Hepatocyte (in vitro differentiated cells): Measurements from ENCODE around the gene IVD. TPM values are rescaled to one million over a fixed set of nuclear protein-coding genes. Genes with fewer than 3 reads are reported as not detected.

Experiments used
- DNase-seq: peaks from one replicate; pipeline ENCODE4 v3.0.0-alpha.2; 2016; ENCODE audit warnings: low spot score
- H2AFZ ChIP-seq: fragments of 200-600 bp; sonication (generic); 2 replicates; pipeline ENCODE4 v1.6.0; 2016; ENCODE audit warnings: antibody characterized with exemption, mild to moderate bottlenecking
- H3K27ac ChIP-seq: fragments of 200-600 bp; sonication (generic); 2 replicates; pipeline ENCODE4 v1.5.1; 2016; ENCODE audit warnings: mild to moderate bottlenecking
- H3K27me3 ChIP-seq: fragments of 200-600 bp; sonication (generic); 2 replicates; pipeline ENCODE4 v1.6.1; 2016
- H3K36me3 ChIP-seq: fragments of 200-600 bp; sonication (generic); replicated peaks from 2 replicates; pipeline ENCODE4 v1.5.1; 2016; ENCODE audit warnings: low read depth; ENCODE audit not compliant: insufficient read depth
- H3K4me1 ChIP-seq: fragments of 200-600 bp; sonication (generic); 2 replicates; pipeline ENCODE4 v1.5.1; 2016; ENCODE audit warnings: mild to moderate bottlenecking, moderate library complexity; ENCODE audit not compliant: insufficient read depth
- H3K4me2 ChIP-seq: fragments of 200-600 bp; sonication (generic); 2 replicates; pipeline ENCODE4 v1.6.0; 2016
- H3K4me3 ChIP-seq: fragments of 200-600 bp; sonication (generic); 2 replicates; pipeline ENCODE4 v1.5.1; 2016; ENCODE audit warnings: mild to moderate bottlenecking
- H3K79me2 ChIP-seq: fragments of 200-600 bp; sonication (generic); 2 replicates; pipeline ENCODE4 v1.6.0; 2017; ENCODE audit warnings: mild to moderate bottlenecking
- H3K9me2 ChIP-seq: fragments of 200-600 bp; sonication (generic); replicated peaks from 2 replicates; pipeline ENCODE4 v1.6.0; 2017; ENCODE audit warnings: mild to moderate bottlenecking; ENCODE audit not compliant: insufficient read depth
- H3K9me3 ChIP-seq: fragments of 200-600 bp; sonication (generic); 2 replicates; pipeline ENCODE4 v1.5.1; 2016; ENCODE audit warnings: low read depth, mild to moderate bottlenecking
- H4K20me1 ChIP-seq: fragments of 200-600 bp; sonication (generic); 2 replicates; pipeline ENCODE4 v1.6.0; 2016; ENCODE audit warnings: mild to moderate bottlenecking; ENCODE audit not compliant: insufficient read depth, poor library complexity, severe bottlenecking
- CTCF ChIP-seq: fragments of 200-600 bp; sonication (generic); IDR thresholded peaks from 2 replicates; pipeline ENCODE4 v1.5.1; 2016; ENCODE audit warnings: antibody characterized with exemption, mild to moderate bottlenecking; ENCODE audit not compliant: poor library complexity
- EZH2 ChIP-seq: fragments of 200-600 bp; sonication (generic); IDR thresholded peaks from 2 replicates; pipeline ENCODE4 v1.6.1; 2016; ENCODE audit warnings: antibody characterized with exemption, mild to moderate bottlenecking, borderline replicate concordance
- EZH2phosphoT487 ChIP-seq: fragments of 200-600 bp; sonication (generic); IDR thresholded peaks from one replicate; pipeline ENCODE4 v1.6.1; 2018; ENCODE audit warnings: antibody characterized with exemption, mild to moderate bottlenecking, low read depth, moderate library complexity; ENCODE audit not compliant: unreplicated experiment, severe bottlenecking
- WGBS: methylation state at CpG from one replicate; pipeline ENCODE4 v1.1.6; 2016; ENCODE audit warnings: low lambda C conversion rate; ENCODE audit errors: missing lambda C conversion rate; 5-methylcytosine and 5-hydroxymethylcytosine counted together
- polyA plus RNA-seq: library from polyadenylated mRNA; unstranded; fragments of >200 nt; fragmentation: Nextera tagmentation; extraction: Ambion mirVana; gene quantifications from 2 replicates; pipeline ENCODE4 v1.2.1, GENCODE V29; 2016
- total RNA-seq: library from RNA; depleted of rRNA; stranded (reverse); fragments of >200 nt; gene quantifications from 2 replicates; pipeline ENCODE4 v1.2.3, GENCODE V29; 2014

The IVD gene
- total and polyA plus RNA-seq, 2 experiments from 2014 or later = 31.5 to 71.6 TPM

GRCh38 chr15:40446144-40446543, 40.5 kb downstream of the IVD start:
- no peak overlapping the region for H3K4me3 ChIP-seq
- DNase-seq = no peak
- peak overlapping the region; percentile 57 for H3K4me2 ChIP-seq
- TF ChIP-seq EZH2phosphoT487 = no peak
- TF ChIP-seq CTCF = no peak
- no peak for TF ChIP-seq EZH2
- WGBS = 56% methylated on average over 3 of the region's 3 CpGs
- no peaks in the 10 kb centered on the region for H3K36me3 ChIP-seq
- no peaks in the 10 kb centered on the region for H3K27me3 ChIP-seq
- no peak overlapping the region for H2AFZ ChIP-seq
- peak overlapping the region; percentile 28 for H3K27ac ChIP-seq
- H3K79me2 ChIP-seq = peaks cover 90% of the 10 kb centered on the region
- no peaks in the 10 kb centered on the region for H3K9me2 ChIP-seq
- H4K20me1 ChIP-seq = peaks cover 83% of the 10 kb centered on the region
- H3K4me1 ChIP-seq = peaks cover 23% of the 10 kb centered on the region
- no peaks in the 10 kb centered on the region for H3K9me3 ChIP-seq

- no peak for DNase-seq
- Histone ChIP-seq H2AFZ (no peak overlapping the region), H3K4me1 (peaks cover 28% of the 10 kb centered on the region), H3K27me3 (no peaks in the 10 kb centered on the region), H4K20me1 (peaks cover 90% of the 10 kb centered on the region), H3K4me2 (no peak overlapping the region), H3K36me3 (no peaks in the 10 kb centered on the region), H3K9me3 (no peaks in the 10 kb centered on the region), H3K79me2 (peaks cover 94% of the 10 kb centered on the region), H3K27ac (no peak overlapping the region), H3K9me2 (no peaks in the 10 kb centered on the region), H3K4me3 (no peak overlapping the region)
- TF ChIP-seq CTCF (no peak), EZH2 (no peak), EZH2phosphoT487 (no peak)
- WGBS = 92% methylated on average over 4 of the region's 4 CpGs
Measured at GRCh38 chr15:40448354-40448753, 42.8 kb downstream of the IVD start.

GRCh38 chr15:40449275-40449674, 43.7 kb downstream of the IVD start:
- TF ChIP-seq CTCF (no peak), EZH2phosphoT487 (no peak), EZH2 (no peak)
- H3K9me2 ChIP-seq = no peaks in the 10 kb centered on the region
- H3K27me3 ChIP-seq = no peaks in the 10 kb centered on the region
- no peaks in the 10 kb centered on the region for H3K9me3 ChIP-seq
- no peak overlapping the region for H3K4me3 ChIP-seq
- H4K20me1 ChIP-seq = peaks cover 90% of the 10 kb centered on the region
- no peak overlapping the region for H3K27ac ChIP-seq
- H3K79me2 ChIP-seq = peaks cover 94% of the 10 kb centered on the region
- no peaks in the 10 kb centered on the region for H3K36me3 ChIP-seq
- no peak overlapping the region for H2AFZ ChIP-seq
- H3K4me2 ChIP-seq = no peak overlapping the region
- no peak for DNase-seq
- peaks cover 29% of the 10 kb centered on the region for H3K4me1 ChIP-seq

GRCh38 chr15:40450047-40450446, 44.5 kb downstream of the IVD start:
- peaks cover 94% of the 10 kb centered on the region for H3K79me2 ChIP-seq
- TF ChIP-seq EZH2 = no peak
- no peak for TF ChIP-seq EZH2phosphoT487
- no peak for TF ChIP-seq CTCF
- no peaks in the 10 kb centered on the region for H3K27me3 ChIP-seq
- no peak overlapping the region for H3K27ac ChIP-seq
- WGBS = 94% methylated on average over 2 of the region's 2 CpGs
- DNase-seq = no peak
- peaks cover 32% of the 10 kb centered on the region for H3K4me1 ChIP-seq
- H3K4me3 ChIP-seq = no peak overlapping the region
- no peaks in the 10 kb centered on the region for H3K36me3 ChIP-seq
- H3K9me3 ChIP-seq = no peaks in the 10 kb centered on the region
- H4K20me1 ChIP-seq = peaks cover 90% of the 10 kb centered on the region
- no peak overlapping the region for H2AFZ ChIP-seq
- no peaks in the 10 kb centered on the region for H3K9me2 ChIP-seq
- no peak overlapping the region for H3K4me2 ChIP-seq
